CD4-positive, alpha-beta T cell treated with Interleukin-6 for 4 hours (primary cell): ENCODE data around the gene CCDC190.
"Not testable (repeated sequence)": the region's sequence is repeated elsewhere in the genome, so short reads cannot be mapped to it uniquely, and the experiment has no call there.

Source experiments
- DNase-seq: peaks from one replicate; pipeline ENCODE4 v3.0.0-alpha.2; 2020; ENCODE audit warnings: mixed read lengths

The CCDC190 gene

GRCh38 chr1:162876751-162877150 lies 15.8 kb upstream of the CCDC190 start:
- DNase-seq: no peak

GRCh38 chr1:162873671-162874666 lies 13.0 kb upstream of the CCDC190 start:
- no peak for DNase-seq

GRCh38 chr1:162872981-162873380 lies 12.0 kb upstream of the CCDC190 start:
- no peak for DNase-seq

GRCh38 chr1:162871417-162871816 lies 10.4 kb upstream of the CCDC190 start:
- not testable (repeated sequence) for DNase-seq

- no peak for DNase-seq
Observed at GRCh38 chr1:162868972-162869371, 8.0 kb upstream of the CCDC190 start.

- DNase-seq: no peak
Observed at GRCh38 chr1:162861625-162862024, 650 bp upstream of the CCDC190 start.

GRCh38 chr1:162859191-162859590 lies 1.8 kb downstream of the CCDC190 start:
- DNase-seq: no peak

- DNase-seq: no peak
Observed at GRCh38 chr1:162857850-162858249, 3.1 kb downstream of the CCDC190 start.

GRCh38 chr1:162856260-162856659 lies 4.7 kb downstream of the CCDC190 start:
- no peak for DNase-seq

GRCh38 chr1:162855461-162856150 lies 5.4 kb downstream of the CCDC190 start:
- no peak for DNase-seq

- DNase-seq: peak; percentile 65
Observed at GRCh38 chr1:162854245-162854882, 6.6 kb downstream of the CCDC190 start.

- no peak for DNase-seq
Observed at GRCh38 chr1:162851341-162851740, 9.6 kb downstream of the CCDC190 start.

- DNase-seq: no peak
Observed at GRCh38 chr1:162849711-162850110, 11.3 kb downstream of the CCDC190 start.

- DNase-seq: peak; percentile 87
Observed at GRCh38 chr1:162847839-162848453, 13.0 kb downstream of the CCDC190 start.

- DNase-seq: no peak
Observed at GRCh38 chr1:162846256-162847212, 14.4 kb downstream of the CCDC190 start.

GRCh38 chr1:162844153-162844552 lies 16.8 kb downstream of the CCDC190 start:
- no peak for DNase-seq

- DNase-seq: no peak
Observed at GRCh38 chr1:162840250-162840839, 20.6 kb downstream of the CCDC190 start.

- DNase-seq: no peak
Observed at GRCh38 chr1:162838863-162839262, 22.1 kb downstream of the CCDC190 start.

GRCh38 chr1:162835157-162835899 lies 25.6 kb downstream of the CCDC190 start:
- DNase-seq: no peak

GRCh38 chr1:162832470-162832869 lies 28.5 kb downstream of the CCDC190 start:
- no peak for DNase-seq

GRCh38 chr1:162829268-162829667 lies 31.7 kb downstream of the CCDC190 start:
- DNase-seq: no peak
